Activated naive CD8-positive, alpha-beta T cell (primary cell): ENCODE results near the gene PTPRH.

Experiments
- H3K27ac Mint-ChIP-seq: one replicate; pipeline ENCODE4 v1.8.0; 2021; ENCODE audit warnings: mixed read lengths
- H3K27me3 Mint-ChIP-seq: one replicate; pipeline ENCODE4 v1.8.0; 2021; ENCODE audit warnings: mixed read lengths
- H3K36me3 Mint-ChIP-seq: one replicate; pipeline ENCODE4 v1.8.0; 2021; ENCODE audit warnings: mixed read lengths
- H3K4me1 Mint-ChIP-seq: one replicate; pipeline ENCODE4 v1.8.0; 2021; ENCODE audit warnings: low read depth, mixed read lengths
- H3K4me3 Mint-ChIP-seq: one replicate; pipeline ENCODE4 v1.8.0; 2021; ENCODE audit warnings: mild to moderate bottlenecking, mixed read lengths
- H3K9me3 Mint-ChIP-seq: one replicate; pipeline ENCODE4 v1.8.0; 2021; ENCODE audit warnings: low read depth, mixed read lengths

PTPRH gene

GRCh38 chr19:55149078-55150003 lies 60.0 kb downstream of the PTPRH start, which contains the start of gene TNNT1:
Gene TNNT1 (minus strand): TSS chr19:55149206. CDS start chr19:55147157, 2,049 bp downstream.
- H3K27me3 Mint-ChIP-seq = peaks cover 24% of the 10 kb centered on the region
- no peak within 1 kb of the TSS for H3K27ac Mint-ChIP-seq
- H3K4me3 Mint-ChIP-seq = no peak within 1 kb of the TSS
- peaks cover 6% of the 10 kb centered on the region for H3K9me3 Mint-ChIP-seq
- H3K36me3 Mint-ChIP-seq = peaks cover 4% of the 10 kb centered on the region
- H3K4me1 Mint-ChIP-seq = peaks cover 19% of the 10 kb centered on the region

DNA sequence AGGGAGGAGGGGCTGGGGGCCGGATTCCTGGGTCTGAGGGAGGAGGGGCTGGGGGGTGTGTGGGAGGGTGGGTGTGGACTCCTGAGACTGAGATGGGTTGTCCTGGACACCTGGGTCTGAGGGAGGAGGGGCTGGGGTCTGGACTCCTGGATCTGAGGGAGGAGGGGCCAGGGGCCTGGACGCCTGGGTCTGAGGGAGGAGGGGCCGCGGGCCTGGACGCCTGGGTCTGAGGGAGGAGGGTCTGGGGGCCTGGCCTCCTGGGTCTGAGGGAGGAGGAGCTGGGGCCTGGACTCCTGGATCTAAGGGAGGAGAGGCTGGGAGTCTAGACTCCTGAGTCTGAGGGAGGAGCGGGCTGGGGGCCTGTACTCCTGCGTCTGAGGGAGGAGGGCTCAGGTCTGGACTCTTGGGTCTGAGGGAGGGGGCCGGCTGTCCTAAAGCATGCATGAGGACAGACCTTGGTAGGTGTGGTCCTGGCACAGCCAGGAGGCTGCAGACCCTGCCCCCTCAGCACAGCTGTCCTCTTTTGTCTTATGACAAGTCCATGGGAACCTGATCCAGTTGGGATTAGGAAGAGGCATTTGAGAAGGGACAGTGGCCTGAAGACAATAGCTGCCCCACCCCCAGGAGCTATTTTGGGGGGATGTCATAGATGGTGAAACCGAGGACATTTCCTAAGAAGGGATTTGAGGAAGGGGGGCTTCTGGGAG lies 61.6 kb downstream of the PTPRH start:
- Mint-ChIP-seq H3K4me3 (no peak overlapping the region), H3K27ac (no peak overlapping the region), H3K27me3 (peaks cover 30% of the 10 kb centered on the region), H3K9me3 (peaks cover 6% of the 10 kb centered on the region), H3K36me3 (peaks cover 4% of the 10 kb centered on the region), H3K4me1 (peaks cover 12% of the 10 kb centered on the region)

DNA sequence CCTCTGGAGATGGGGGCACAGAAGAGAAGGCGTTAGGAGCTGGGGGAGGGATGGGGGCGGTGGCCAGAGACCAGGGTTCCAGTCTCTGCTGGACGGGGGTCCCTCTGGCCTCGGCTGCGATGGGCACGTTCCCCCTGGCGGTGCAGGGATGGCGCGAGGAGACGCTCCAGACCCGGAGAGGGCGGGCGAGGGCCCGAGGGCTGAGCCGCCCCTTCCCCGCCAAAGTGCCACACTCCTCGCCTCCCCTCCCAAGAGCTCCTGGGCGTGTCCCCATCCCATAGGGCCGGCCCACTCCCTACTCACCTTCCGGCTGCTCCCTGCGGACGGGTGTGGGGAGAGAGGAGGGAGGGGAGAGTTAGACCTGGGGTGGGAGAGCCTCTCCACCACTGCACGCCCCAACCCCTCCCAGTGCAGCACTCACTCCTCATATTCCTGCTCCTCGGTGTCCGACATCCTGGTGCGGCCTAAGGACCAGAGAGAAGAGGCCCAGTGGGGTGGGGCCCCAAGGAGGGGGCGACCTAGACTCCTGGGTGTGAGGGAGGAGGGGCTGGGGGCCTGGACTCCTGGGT lies 62.5 kb downstream of the PTPRH start:
- peaks cover 4% of the 10 kb centered on the region for H3K36me3 Mint-ChIP-seq
- H3K27me3 Mint-ChIP-seq = peaks cover 30% of the 10 kb centered on the region
- no peak overlapping the region for H3K27ac Mint-ChIP-seq
- no peak overlapping the region for H3K4me3 Mint-ChIP-seq
- H3K9me3 Mint-ChIP-seq = peaks cover under 1% of the 10 kb centered on the region
- peaks cover 6% of the 10 kb centered on the region for H3K4me1 Mint-ChIP-seq

- Mint-ChIP-seq H3K36me3 (peaks cover 4% of the 10 kb centered on the region), H3K4me3 (no peak overlapping the region), H3K4me1 (peaks cover 4% of the 10 kb centered on the region), H3K27me3 (peaks cover 31% of the 10 kb centered on the region), H3K9me3 (no peaks in the 10 kb centered on the region), H3K27ac (no peak overlapping the region)
These were observed 63.1 kb downstream of the PTPRH start for GRCh38 chr19:55146078-55146704.

GRCh38 chr19:55145232-55145631 lies 64.1 kb downstream of the PTPRH start:
- H3K36me3 Mint-ChIP-seq = peaks cover 4% of the 10 kb centered on the region
- H3K9me3 Mint-ChIP-seq = no peaks in the 10 kb centered on the region
- H3K4me3 Mint-ChIP-seq = no peak overlapping the region
- H3K27me3 Mint-ChIP-seq = peaks cover 32% of the 10 kb centered on the region
- no peak overlapping the region for H3K27ac Mint-ChIP-seq
- H3K4me1 Mint-ChIP-seq = peaks cover 6% of the 10 kb centered on the region

GRCh38 chr19:55141696-55142095 lies 67.6 kb downstream of the PTPRH start:
- no peaks in the 10 kb centered on the region for H3K9me3 Mint-ChIP-seq
- H3K27me3 Mint-ChIP-seq = peaks cover 27% of the 10 kb centered on the region
- H3K4me1 Mint-ChIP-seq = peaks cover 6% of the 10 kb centered on the region
- H3K27ac Mint-ChIP-seq = no peak overlapping the region
- no peak overlapping the region for H3K4me3 Mint-ChIP-seq
- peaks cover 4% of the 10 kb centered on the region for H3K36me3 Mint-ChIP-seq

DNA sequence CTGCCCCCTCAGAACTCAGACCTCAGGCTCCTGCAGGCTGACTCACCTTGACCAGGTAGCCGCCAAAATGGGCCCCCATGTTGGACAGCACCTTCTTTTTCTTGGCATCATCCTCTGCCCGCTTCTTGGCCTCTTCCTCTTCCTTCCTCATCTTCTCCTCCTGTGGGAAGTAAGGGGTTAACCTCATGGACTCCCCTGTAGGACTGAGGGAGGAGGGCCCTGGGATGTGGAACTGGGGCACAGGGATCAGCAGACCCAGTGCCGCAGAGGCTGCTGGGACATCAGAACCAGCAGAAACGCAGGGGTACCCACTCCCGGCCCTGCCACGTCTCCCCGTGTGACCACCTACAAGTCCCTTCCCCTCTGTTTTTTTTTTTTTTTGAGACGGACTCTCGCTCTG lies 71.4 kb downstream of the PTPRH start:
- Mint-ChIP-seq H3K27me3 (peaks cover 10% of the 10 kb centered on the region), H3K9me3 (no peaks in the 10 kb centered on the region), H3K27ac (no peak overlapping the region), H3K4me1 (peaks cover 3% of the 10 kb centered on the region), H3K4me3 (no peak overlapping the region), H3K36me3 (no peaks in the 10 kb centered on the region)

- peaks cover 3% of the 10 kb centered on the region for H3K4me1 Mint-ChIP-seq
- peaks cover 14% of the 10 kb centered on the region for H3K27me3 Mint-ChIP-seq
- no peaks in the 10 kb centered on the region for H3K9me3 Mint-ChIP-seq
- H3K36me3 Mint-ChIP-seq = no peaks in the 10 kb centered on the region
- H3K4me3 Mint-ChIP-seq = no peak overlapping the region
- no peak overlapping the region for H3K27ac Mint-ChIP-seq
These were observed 72.8 kb downstream of the PTPRH start for GRCh38 chr19:55136399-55137102.

GRCh38 chr19:55134736-55135135 lies 74.6 kb downstream of the PTPRH start:
- Mint-ChIP-seq H3K27me3 (peaks cover 21% of the 10 kb centered on the region), H3K4me3 (no peak overlapping the region), H3K27ac (no peak overlapping the region)

DNA sequence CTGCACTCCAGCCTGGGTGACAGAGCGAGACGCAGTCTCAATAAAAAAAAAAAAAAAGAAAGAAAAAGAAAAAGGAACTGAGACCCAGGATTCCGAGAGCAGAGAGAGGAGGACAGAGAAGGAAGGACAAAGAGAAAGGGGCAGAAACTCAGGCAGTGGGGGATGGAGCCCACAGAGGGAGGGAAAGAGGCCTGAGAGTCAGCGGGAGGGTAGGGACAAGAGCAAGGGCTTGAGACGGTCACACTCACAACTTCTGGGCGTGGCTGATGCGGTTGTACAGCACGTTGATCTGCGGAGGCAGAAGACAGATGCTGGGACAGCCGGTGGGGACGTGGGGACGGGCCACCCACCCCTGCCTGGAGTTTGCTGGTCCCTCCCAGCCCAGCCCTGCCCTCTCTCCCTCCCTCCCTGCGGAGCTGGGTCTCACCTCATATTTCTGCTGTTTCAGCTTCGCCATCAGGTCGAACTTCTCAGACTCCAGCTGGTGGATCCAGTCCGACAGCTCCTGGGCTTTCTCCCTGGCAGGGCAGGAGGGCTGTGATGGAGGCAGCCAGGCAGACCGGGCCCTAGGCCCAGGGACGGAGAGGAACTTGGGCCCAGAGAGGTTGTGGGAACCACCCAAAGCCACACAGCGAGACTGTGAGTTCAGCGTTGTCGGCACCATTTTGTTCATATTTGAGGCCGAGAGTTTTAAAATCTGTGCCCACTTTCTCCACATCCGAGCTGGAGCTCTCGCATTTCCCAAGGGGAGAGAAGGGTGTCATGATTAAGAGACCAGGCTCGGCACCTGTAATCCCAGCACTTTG lies 75.5 kb downstream of the PTPRH start:
- no peaks in the 10 kb centered on the region for H3K9me3 Mint-ChIP-seq
- no peaks in the 10 kb centered on the region for H3K36me3 Mint-ChIP-seq
- no peaks in the 10 kb centered on the region for H3K4me1 Mint-ChIP-seq
- no peak overlapping the region for H3K4me3 Mint-ChIP-seq
- H3K27ac Mint-ChIP-seq = no peak overlapping the region
- H3K27me3 Mint-ChIP-seq = peaks cover 25% of the 10 kb centered on the region

More at GRCh38 chr19:55134736-55135135, 74.6 kb downstream of the PTPRH start:
- Mint-ChIP-seq H3K4me1 (no peaks in the 10 kb centered on the region), H3K36me3 (no peaks in the 10 kb centered on the region), H3K9me3 (no peaks in the 10 kb centered on the region)

GRCh38 chr19:55132453-55133129 lies 76.7 kb downstream of the PTPRH start:
- Mint-ChIP-seq H3K27me3 (peaks cover 25% of the 10 kb centered on the region), H3K27ac (no peak overlapping the region), H3K4me1 (no peaks in the 10 kb centered on the region), H3K9me3 (no peaks in the 10 kb centered on the region), H3K36me3 (no peaks in the 10 kb centered on the region), H3K4me3 (no peak overlapping the region)

DNA sequence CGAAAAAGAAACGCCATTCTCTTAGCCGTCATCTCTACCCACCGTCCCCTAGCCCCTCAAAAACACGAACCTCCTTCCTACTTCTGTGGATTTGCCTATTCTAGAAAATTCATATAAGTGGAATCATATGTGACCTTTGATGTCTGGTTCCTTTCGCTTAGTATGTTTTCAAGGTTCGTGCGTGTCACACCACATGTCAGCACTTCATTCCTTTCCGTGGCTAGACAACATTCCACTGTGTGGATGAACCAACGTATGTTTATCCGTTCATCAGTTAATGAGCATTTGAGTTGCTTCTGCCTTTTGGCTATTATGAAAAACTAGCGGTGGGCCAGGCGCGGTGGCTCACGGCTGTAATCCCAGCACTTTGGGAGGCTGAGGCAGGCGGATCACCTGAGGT lies 77.9 kb downstream of the PTPRH start:
- H3K9me3 Mint-ChIP-seq = no peaks in the 10 kb centered on the region
- no peaks in the 10 kb centered on the region for H3K4me1 Mint-ChIP-seq
- peaks cover 34% of the 10 kb centered on the region for H3K27me3 Mint-ChIP-seq
- H3K27ac Mint-ChIP-seq = no peak overlapping the region
- H3K4me3 Mint-ChIP-seq = no peak overlapping the region
- no peaks in the 10 kb centered on the region for H3K36me3 Mint-ChIP-seq
